ENCODE data around the gene TRIM59.

TRIM59 gene

DNA sequence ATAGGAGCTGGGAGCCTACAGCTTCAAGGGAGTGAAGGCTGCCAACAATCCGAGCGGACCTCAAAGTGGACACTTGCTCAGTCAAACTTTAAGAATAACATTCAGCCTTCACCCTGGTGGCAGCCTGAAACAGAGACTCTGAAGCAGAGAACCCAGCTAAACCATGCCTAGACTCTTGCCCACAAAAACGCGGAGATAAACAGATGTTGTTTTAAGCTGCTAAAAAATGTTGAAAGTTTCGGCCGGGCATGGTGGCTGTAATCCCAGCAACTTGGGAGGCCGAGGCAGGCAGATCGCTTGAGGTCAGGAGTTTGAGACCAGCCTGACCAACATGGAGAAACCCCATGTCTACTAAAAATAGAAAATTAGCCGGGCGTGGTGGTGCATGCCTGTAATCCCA is 29.8 kb upstream of the TRIM59 start:
- FAIRE-seq: no peak
- no peak for DNase-seq (ENCODE audit: insufficient read length, low spot score)

DNA sequence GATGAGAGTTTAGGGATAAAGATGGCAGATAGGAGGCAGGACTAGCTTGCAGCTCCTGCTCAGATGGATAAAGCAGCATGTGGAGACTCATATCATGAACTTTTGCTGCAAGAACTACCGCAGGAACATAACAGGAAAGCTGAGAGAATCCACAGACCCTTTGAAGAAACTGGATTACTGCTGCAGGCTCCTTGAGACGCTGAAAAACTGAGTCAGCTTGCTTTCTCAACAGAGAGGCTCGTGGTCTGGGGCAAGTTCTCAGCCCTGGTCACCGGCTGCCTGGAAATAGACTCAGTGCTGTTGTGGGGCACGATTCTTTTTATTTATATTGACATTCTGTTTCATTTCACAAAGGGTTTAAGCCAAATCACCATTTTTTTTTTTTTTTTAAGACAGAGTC is 28.8 kb upstream of the TRIM59 start:
- TF ChIP-seq, protein P1, sequence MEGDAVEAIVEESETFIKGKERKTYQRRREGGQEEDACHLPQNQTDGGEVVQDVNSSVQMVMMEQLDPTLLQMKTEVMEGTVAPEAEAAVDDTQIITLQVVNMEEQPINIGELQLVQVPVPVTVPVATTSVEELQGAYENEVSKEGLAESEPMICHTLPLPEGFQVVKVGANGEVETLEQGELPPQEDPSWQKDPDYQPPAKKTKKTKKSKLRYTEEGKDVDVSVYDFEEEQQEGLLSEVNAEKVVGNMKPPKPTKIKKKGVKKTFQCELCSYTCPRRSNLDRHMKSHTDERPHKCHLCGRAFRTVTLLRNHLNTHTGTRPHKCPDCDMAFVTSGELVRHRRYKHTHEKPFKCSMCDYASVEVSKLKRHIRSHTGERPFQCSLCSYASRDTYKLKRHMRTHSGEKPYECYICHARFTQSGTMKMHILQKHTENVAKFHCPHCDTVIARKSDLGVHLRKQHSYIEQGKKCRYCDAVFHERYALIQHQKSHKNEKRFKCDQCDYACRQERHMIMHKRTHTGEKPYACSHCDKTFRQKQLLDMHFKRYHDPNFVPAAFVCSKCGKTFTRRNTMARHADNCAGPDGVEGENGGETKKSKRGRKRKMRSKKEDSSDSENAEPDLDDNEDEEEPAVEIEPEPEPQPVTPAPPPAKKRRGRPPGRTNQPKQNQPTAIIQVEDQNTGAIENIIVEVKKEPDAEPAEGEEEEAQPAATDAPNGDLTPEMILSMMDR (IDR thresholded peaks at IDR 0.05; ENCODE audit: insufficient read depth, missing control alignments): no peak
- FAIRE-seq: no peak
- DNase-seq (ENCODE audit: insufficient read length, low spot score): no peak

More for the DNA sequence above, 29.8 kb upstream of the TRIM59 start:
- TF ChIP-seq, protein P1 (IDR thresholded peaks at IDR 0.05; ENCODE audit: insufficient read depth, missing control alignments): no peak

DNA sequence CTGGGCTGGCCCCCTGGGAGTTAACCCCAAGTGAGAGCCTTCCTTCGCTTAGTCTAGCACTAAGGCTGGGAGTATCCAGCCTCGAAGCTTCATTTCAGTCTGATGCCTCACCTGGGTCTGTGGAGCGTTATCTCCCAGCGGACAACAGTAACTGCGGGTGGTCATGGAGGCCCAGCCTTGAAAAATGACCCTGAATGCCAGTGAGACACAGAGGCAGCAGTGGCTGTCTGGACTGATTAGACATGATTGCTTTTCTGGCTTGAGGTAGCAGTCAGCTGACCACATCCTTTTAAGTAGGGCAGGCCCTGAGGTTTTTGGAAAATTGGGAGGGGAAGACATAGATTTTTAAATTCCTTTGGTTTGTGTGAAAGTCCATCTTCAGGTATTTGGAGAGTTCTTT is 28.2 kb upstream of the TRIM59 start:
- FAIRE-seq (no peak), DNase-seq (ENCODE audit: insufficient read length, low spot score) (no peak)
- TF ChIP-seq, protein P1 (IDR thresholded peaks at IDR 0.05; ENCODE audit: insufficient read depth, missing control alignments): no peak

DNA sequence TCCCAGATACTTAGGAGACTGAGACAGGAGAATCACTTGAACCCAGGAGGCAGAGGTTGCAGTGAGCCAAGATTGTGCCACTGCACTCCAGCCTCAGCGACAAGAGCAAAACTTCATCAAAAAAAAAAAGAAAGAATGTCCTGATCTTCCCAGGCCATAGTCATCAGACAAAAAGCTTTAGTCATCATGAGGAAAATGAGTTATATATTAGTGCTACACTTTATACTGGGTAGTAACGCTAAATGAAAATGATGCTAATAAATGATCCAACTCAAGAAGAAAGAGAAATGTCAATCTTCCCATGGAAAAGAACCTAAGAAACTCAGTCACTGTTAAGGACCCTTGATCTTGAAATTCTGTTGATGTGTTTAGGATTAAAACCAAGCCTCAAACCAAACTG is 26.3 kb upstream of the TRIM59 start:
- TF ChIP-seq, protein P1 (IDR thresholded peaks at IDR 0.05; ENCODE audit: insufficient read depth, missing control alignments): no peak
- DNase-seq (ENCODE audit: insufficient read length, low spot score): no peak
- FAIRE-seq: no peak

DNA sequence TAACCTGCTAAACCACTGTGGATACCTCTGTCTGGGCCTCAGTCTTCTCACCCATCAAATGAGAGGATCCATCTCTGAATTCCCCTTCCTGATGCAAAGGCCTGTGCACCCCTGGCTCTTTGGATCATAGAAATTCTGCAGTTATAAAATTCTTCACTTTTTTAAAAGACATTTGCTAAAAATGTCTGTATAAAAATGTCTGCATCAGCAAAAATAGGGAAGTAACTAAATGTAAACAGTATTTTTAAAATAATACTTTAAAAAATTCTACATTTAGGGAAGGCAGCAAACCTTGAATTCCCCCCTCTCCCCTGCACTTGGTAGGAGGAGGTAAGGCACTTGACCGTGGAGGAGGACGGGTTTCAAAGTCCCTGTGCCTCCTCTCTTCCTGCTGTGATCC is 25.6 kb upstream of the TRIM59 start:
- TF ChIP-seq, protein P1 (IDR thresholded peaks at IDR 0.05; ENCODE audit: insufficient read depth, missing control alignments): no peak
- DNase-seq (ENCODE audit: insufficient read length, low spot score): no peak
- FAIRE-seq: no peak

DNA sequence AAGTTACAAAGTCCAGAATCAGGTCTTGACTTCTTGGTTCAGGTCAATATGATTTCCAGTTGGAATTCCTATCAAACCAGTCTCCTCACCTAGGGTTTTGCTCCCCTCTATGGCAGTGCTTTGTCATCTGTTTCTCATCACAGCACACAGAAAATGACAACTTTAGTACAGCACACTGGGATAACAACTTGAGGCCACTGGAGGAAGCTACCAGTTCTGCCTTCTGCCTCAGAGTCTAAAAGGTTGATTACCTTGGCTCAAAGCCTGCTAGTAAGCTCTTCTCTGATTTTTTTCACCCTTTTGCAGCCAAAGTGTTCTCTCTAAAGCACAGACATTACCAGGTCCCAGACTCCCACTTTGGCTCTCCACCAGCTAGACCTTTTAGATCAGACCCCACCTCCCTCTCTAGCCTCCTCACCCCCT is 24.8 kb upstream of the TRIM59 start:
- DNase-seq (ENCODE audit: insufficient read length, low spot score) (no peak), FAIRE-seq (no peak)
- TF ChIP-seq, protein P1 (IDR thresholded peaks at IDR 0.05; ENCODE audit: insufficient read depth, missing control alignments): no peak

DNA sequence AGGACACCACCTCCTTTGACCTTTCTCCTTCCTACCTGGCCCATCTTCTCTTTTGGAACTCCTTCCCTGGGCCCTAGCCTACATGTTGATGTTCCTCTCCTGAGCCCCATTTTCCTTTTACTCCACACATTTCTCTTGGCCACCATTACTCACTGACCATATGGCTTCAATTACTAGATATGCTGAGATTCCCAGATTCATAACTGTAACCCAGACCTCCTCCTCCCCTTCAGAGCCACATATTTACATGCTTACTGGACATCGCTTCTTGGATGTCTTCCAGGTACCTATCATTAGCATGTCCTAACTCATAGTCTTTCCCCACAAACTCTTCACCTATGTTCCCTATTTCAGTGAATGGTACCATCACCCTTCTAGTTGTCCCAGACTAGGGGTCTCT is 24.4 kb upstream of the TRIM59 start:
- TF ChIP-seq, protein P1 (IDR thresholded peaks at IDR 0.05; ENCODE audit: insufficient read depth, missing control alignments): no peak
- no peak for DNase-seq (ENCODE audit: insufficient read length, low spot score)
- no peak for FAIRE-seq
